K562 (cell line): Measurements from ENCODE around the gene C1QTNF9B. TPM values are rescaled to one million over a fixed set of nuclear protein-coding genes. Genes with fewer than 3 reads are reported as not detected.

Experiments used
- ATF1 ChIP-seq, 2 experiments: fragments of 450-650 bp in 1 of 2; IDR thresholded peaks; 2 replicates each; pipeline ENCODE4 v1.6.1; 2016; ENCODE audit warnings: missing compliant biosample characterization in 1 of 2, missing genetic modification characterization in 1 of 2
- ATF7 ChIP-seq: fragments of 450-650 bp; IDR thresholded peaks from 2 replicates; pipeline ENCODE4 v1.7.1; 2014; ENCODE audit warnings: mild to moderate bottlenecking, moderate library complexity
- COPS2 ChIP-seq: fragments of 450-650 bp; conservative IDR thresholded peaks from 2 replicates; pipeline ENCODE4 v1.6.1; 2016; ENCODE audit warnings: mild to moderate bottlenecking, moderate library complexity
- CREB1 ChIP-seq, 2 experiments: sonication (generic) in 1 of 2; formaldehyde crosslinking in 1 of 2; IDR thresholded peaks; 2 replicates each; pipeline versions ENCODE4 v1.6.1 to v1.8.0; 2012 to 2022; ENCODE audit warnings: inconsistent platforms in 1 of 2, mild to moderate bottlenecking in 1 of 2, missing genetic modification reagents in 1 of 2, moderate library complexity in 1 of 2
- E2F8 ChIP-seq: fragments of 450-650 bp; IDR thresholded peaks from 2 replicates; pipeline ENCODE4 v1.7.1; 2018; ENCODE audit warnings: mild to moderate bottlenecking, low read depth; ENCODE audit not compliant: partially characterized antibody
- HNRNPUL1 ChIP-seq: fragments of 200-400 bp; formaldehyde crosslinking; IDR thresholded peaks from 2 replicates; pipeline ENCODE4 v1.6.1; 2017; ENCODE audit warnings: low read length
- MTA3 ChIP-seq: fragments of 450-650 bp; formaldehyde crosslinking; IDR thresholded peaks from 2 replicates; pipeline ENCODE4 v1.6.1; 2017; ENCODE audit warnings: mild to moderate bottlenecking, borderline replicate concordance
- POLR2AphosphoS5 ChIP-seq: IDR thresholded peaks from 2 replicates; pipeline ENCODE4 v1.6.1; 2011; ENCODE audit warnings: mild to moderate bottlenecking, low read depth, low read length, moderate library complexity; ENCODE audit not compliant: control insufficient read depth, insufficient read depth
- RB1 ChIP-seq: fragments of 450-650 bp; IDR thresholded peaks from 2 replicates; pipeline ENCODE4 v1.6.1; 2017; ENCODE audit warnings: low read depth, mild to moderate bottlenecking
- THRB ChIP-seq: fragments of 450-650 bp; formaldehyde crosslinking; conservative IDR thresholded peaks from 2 replicates; pipeline ENCODE4 v1.4.0; 2022; ENCODE audit warnings: mild to moderate bottlenecking, missing genetic modification characterization
- ZNF146 ChIP-seq: IDR thresholded peaks from one replicate; pipeline ENCODE4 v1.6.1; 2018; ENCODE audit warnings: missing compliant biosample characterization; ENCODE audit not compliant: unreplicated experiment
- ZNF347 ChIP-seq: fragments of 450-650 bp; formaldehyde crosslinking; IDR thresholded peaks from 2 replicates; pipeline ENCODE4 v1.4.0; 2020; ENCODE audit warnings: low read depth, mild to moderate bottlenecking, moderate library complexity
- ZNF75A ChIP-seq: fragments of 450-650 bp; formaldehyde crosslinking; IDR thresholded peaks from 2 replicates; pipeline ENCODE4 v1.4.0; 2020; ENCODE audit warnings: mild to moderate bottlenecking
- polyA plus RNA-seq, 8 experiments: library from polyadenylated mRNA; depleted of rRNA in 4 of 8; stranded (reverse) in 5 of 8; unstranded in 3 of 8; fragments of >200 nt; fragmentation: Nextera tagmentation in 2 of 8; fragmentation: Illumina TruSeq in 1 of 8; extraction: Ambion mirVana in 2 of 8; extraction: Trizol in 1 of 8; gene quantifications; 2 replicates each; pipeline versions ENCODE4 v1.2.1 to v1.2.3, GENCODE V29; 2011 to 2014; ENCODE audit warnings: inconsistent platforms in 1 of 8, missing spikeins in 1 of 8
- total RNA-seq, 7 experiments: library from RNA; depleted of rRNA in 6 of 7; stranded (reverse); fragments of >200 nt in 6 of 7; fragmentation: Illumina TruSeq in 2 of 7; extraction: Trizol in 2 of 7; gene quantifications; 2 replicates each; pipeline versions ENCODE4 v1.2.1 to v1.2.3, GENCODE V29; 2011 to 2021; ENCODE audit warnings: low replicate concordance in 1 of 7
- TF ChIP-seq, protein P1 (sequence below): fragments of 200-800 bp; sonication (Bioruptor generic); IDR thresholded peaks from 2 replicates; pipeline ENCODE4 v1.6.1; 2017; ENCODE audit warnings: missing genetic modification characterization, missing compliant biosample characterization
- TF ChIP-seq, protein P2 (sequence below): sonication (generic); formaldehyde crosslinking; IDR thresholded peaks from 2 replicates; pipeline ENCODE4 v1.8.1; 2023; ENCODE audit warnings: missing genetic modification reagents, mild to moderate bottlenecking, borderline replicate concordance

C1QTNF9B gene
- total and polyA plus RNA-seq, 9 of the 15 experiments (the other 6 are each of a cell fraction or from before 2014, with no cell fraction given): 0.14 to 0.94 (median 0.35) TPM; not detected in 3

DNA sequence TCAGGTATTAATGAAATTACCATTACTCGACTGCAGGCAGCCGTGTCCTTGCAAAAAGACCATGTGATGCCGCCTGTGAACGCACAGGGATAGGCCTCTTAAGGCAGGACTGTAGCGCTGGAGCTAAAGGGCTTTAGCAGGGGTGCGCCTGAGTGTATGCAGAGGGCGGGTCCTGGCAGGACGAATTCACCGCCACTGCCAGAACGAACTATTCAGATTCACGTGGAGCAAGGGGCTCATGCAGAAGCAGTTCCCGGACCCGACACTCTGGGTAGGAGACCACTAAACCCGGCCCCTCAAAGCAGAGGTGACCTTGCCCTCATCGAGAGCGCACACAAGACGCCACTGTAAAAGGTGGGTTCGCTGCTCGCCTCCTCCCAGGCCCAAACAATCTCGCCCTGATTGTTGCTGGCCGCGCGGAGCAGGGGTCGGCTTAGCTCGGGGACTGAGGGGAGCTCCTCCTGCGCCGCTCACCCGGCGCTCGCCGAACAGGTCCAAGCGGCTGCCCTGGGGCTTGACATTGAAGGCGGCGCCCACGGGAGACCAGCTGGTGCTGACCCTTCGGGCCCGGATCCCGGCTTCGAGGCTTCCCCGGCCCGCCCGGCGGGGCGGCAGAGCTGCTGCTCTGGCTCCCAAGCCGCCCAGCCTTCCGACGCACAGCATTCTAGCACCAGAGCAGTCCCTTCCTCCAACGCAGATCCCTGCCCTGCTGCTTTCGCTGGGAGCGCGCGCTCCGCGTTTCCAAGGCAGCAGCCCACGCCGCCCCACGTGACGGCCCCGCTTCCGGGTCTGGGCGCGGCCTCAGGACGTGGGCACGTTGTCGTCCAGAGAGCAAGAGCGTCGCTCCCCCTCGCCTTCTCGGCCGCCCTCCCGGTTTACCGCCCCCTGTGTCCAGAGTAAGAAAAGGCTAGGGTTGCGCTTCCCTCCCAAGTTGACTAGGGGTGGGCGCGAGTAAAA is 8.4 kb downstream of the C1QTNF9B start, which contains the start of gene MIPEP (continued):
- no peak for TF ChIP-seq THRB (CRISPR knock-in tag)
- TF ChIP-seq E2F8: peak; percentile 70
- TF ChIP-seq ATF7: peak; percentile 56
- no peak for TF ChIP-seq HNRNPUL1
- TF ChIP-seq ATF1 (CRISPR knock-in tag; IDR thresholded peaks at IDR 0.05): no peak
- TF ChIP-seq ATF1 (tag; IDR thresholded peaks at IDR 0.05): peak; percentile 90
- TF ChIP-seq, protein P1, sequence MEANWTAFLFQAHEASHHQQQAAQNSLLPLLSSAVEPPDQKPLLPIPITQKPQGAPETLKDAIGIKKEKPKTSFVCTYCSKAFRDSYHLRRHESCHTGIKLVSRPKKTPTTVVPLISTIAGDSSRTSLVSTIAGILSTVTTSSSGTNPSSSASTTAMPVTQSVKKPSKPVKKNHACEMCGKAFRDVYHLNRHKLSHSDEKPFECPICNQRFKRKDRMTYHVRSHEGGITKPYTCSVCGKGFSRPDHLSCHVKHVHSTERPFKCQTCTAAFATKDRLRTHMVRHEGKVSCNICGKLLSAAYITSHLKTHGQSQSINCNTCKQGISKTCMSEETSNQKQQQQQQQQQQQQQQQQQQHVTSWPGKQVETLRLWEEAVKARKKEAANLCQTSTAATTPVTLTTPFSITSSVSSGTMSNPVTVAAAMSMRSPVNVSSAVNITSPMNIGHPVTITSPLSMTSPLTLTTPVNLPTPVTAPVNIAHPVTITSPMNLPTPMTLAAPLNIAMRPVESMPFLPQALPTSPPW (CRISPR knock-in tag): peak; percentile 41; the same call in 1 of the 2 replicates
- peak; percentile 69 for TF ChIP-seq CREB1 (IDR thresholded peaks at IDR 0.05)
- peak; percentile 53; the same call in 1 of the 2 replicates for TF ChIP-seq CREB1 (CRISPR knock-in tag; IDR thresholded peaks at IDR 0.05)
- no peak for TF ChIP-seq ZNF146 (CRISPR knock-in tag)
- TF ChIP-seq MTA3: no peak
- peak; percentile 82; the same call in 1 of the 2 replicates for TF ChIP-seq RB1
- TF ChIP-seq ZNF347 (CRISPR knock-in tag): no peak
- TF ChIP-seq ZNF75A (CRISPR knock-in tag): no peak
- TF ChIP-seq POLR2AphosphoS5: 0 out of 2 replicates have a peak, but pooled peaks have one; percentile 20
- TF ChIP-seq, protein P2, sequence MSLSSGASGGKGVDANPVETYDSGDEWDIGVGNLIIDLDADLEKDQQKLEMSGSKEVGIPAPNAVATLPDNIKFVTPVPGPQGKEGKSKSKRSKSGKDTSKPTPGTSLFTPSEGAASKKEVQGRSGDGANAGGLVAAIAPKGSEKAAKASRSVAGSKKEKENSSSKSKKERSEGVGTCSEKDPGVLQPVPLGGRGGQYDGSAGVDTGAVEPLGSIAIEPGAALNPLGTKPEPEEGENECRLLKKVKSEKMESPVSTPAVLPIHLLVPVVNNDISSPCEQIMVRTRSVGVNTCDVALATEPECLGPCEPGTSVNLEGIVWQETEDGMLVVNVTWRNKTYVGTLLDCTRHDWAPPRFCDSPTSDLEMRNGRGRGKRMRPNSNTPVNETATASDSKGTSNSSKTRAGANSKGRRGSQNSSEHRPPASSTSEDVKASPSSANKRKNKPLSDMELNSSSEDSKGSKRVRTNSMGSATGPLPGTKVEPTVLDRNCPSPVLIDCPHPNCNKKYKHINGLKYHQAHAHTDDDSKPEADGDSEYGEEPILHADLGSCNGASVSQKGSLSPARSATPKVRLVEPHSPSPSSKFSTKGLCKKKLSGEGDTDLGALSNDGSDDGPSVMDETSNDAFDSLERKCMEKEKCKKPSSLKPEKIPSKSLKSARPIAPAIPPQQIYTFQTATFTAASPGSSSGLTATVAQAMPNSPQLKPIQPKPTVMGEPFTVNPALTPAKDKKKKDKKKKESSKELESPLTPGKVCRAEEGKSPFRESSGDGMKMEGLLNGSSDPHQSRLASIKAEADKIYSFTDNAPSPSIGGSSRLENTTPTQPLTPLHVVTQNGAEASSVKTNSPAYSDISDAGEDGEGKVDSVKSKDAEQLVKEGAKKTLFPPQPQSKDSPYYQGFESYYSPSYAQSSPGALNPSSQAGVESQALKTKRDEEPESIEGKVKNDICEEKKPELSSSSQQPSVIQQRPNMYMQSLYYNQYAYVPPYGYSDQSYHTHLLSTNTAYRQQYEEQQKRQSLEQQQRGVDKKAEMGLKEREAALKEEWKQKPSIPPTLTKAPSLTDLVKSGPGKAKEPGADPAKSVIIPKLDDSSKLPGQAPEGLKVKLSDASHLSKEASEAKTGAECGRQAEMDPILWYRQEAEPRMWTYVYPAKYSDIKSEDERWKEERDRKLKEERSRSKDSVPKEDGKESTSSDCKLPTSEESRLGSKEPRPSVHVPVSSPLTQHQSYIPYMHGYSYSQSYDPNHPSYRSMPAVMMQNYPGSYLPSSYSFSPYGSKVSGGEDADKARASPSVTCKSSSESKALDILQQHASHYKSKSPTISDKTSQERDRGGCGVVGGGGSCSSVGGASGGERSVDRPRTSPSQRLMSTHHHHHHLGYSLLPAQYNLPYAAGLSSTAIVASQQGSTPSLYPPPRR (CRISPR knock-in tag): no peak
- TF ChIP-seq COPS2: no peak
